Stimulated activated CD4-positive, alpha-beta T cell treated with anti-CD3 and anti-CD28 coated beads, Interleukin-2, amount 100 ng/mL, for 24 hours (primary cell): Measurements from ENCODE around the gene SUGCT.

Experiments
- DNase-seq, 2 donors: peaks; one replicate each; pipeline ENCODE4 v3.0.0-alpha.2; 2020

SUGCT gene

GRCh38 chr7:40700653-40701421, 566.0 kb downstream of the SUGCT start:
- peak in 1 of 2 donors; percentile 11 for DNase-seq

- DNase-seq, result no peak
Measured at GRCh38 chr7:40701836-40702551, 567.2 kb downstream of the SUGCT start.

- DNase-seq, result no peak
Measured at GRCh38 chr7:40704172-40704571, 569.4 kb downstream of the SUGCT start.

GRCh38 chr7:40706829-40707228, 572.0 kb downstream of the SUGCT start:
- no peak for DNase-seq

- no peak for DNase-seq
Measured at GRCh38 chr7:40709062-40709964, 574.5 kb downstream of the SUGCT start.

- DNase-seq, result no peak
Measured at GRCh38 chr7:40711706-40712105, 576.9 kb downstream of the SUGCT start.

GRCh38 chr7:40714363-40715052, 579.7 kb downstream of the SUGCT start:
- DNase-seq, result no peak

- no peak for DNase-seq
Measured at GRCh38 chr7:40715053-40715430, 580.2 kb downstream of the SUGCT start.

- DNase-seq, result no peak
Measured at GRCh38 chr7:40716052-40716451, 581.2 kb downstream of the SUGCT start.

GRCh38 chr7:40717242-40717641, 582.4 kb downstream of the SUGCT start:
- peak in 1 of 2 donors; percentile 11 for DNase-seq

- DNase-seq, result no peak
Measured at GRCh38 chr7:40720416-40720815, 585.6 kb downstream of the SUGCT start.

- no peak for DNase-seq
Measured at GRCh38 chr7:40721342-40721949, 586.6 kb downstream of the SUGCT start.

GRCh38 chr7:40722242-40722641, 587.4 kb downstream of the SUGCT start:
- DNase-seq, result no peak

GRCh38 chr7:40723829-40724228, 589.0 kb downstream of the SUGCT start:
- DNase-seq, result no peak

- DNase-seq, result no peak
Measured at GRCh38 chr7:40726559-40726958, 591.8 kb downstream of the SUGCT start.

- DNase-seq, result no peak
Measured at GRCh38 chr7:40733114-40733513, 598.3 kb downstream of the SUGCT start.

- no peak for DNase-seq
Measured at GRCh38 chr7:40733578-40733977, 598.8 kb downstream of the SUGCT start.

GRCh38 chr7:40739257-40739656, 604.5 kb downstream of the SUGCT start:
- no peak for DNase-seq

GRCh38 chr7:40742270-40742669, 607.5 kb downstream of the SUGCT start:
- no peak for DNase-seq

GRCh38 chr7:40746841-40747556, 612.2 kb downstream of the SUGCT start:
- DNase-seq, result no peak

- no peak for DNase-seq
Measured at GRCh38 chr7:40747856-40748255, 613.1 kb downstream of the SUGCT start.

- no peak for DNase-seq
Measured at GRCh38 chr7:40749877-40750276, 615.1 kb downstream of the SUGCT start.
